HCT116 (cell line): Measurements from ENCODE around the gene ISCU.

ENCODE experiments used
- EZH2 ChIP-seq: fragments of 200-600 bp; sonication (generic); IDR thresholded peaks from 2 replicates; pipeline ENCODE4 v1.6.1; 2017; ENCODE audit warnings: antibody characterized with exemption, mixed run types
- EZH2phosphoT487 ChIP-seq: fragments of 200-600 bp; IDR thresholded peaks from 2 replicates; pipeline ENCODE4 v1.6.1; 2018; ENCODE audit warnings: antibody characterized with exemption, borderline replicate concordance
- JUND ChIP-seq: IDR thresholded peaks from 2 replicates; pipeline ENCODE4 v1.6.1; 2012
- POLR2A ChIP-seq: IDR thresholded peaks from 2 replicates; pipeline ENCODE4 v1.7.0; 2011; ENCODE audit warnings: borderline replicate concordance; ENCODE audit not compliant: insufficient read depth, insufficient read length; ENCODE audit errors: extremely low read depth
- SP1 ChIP-seq: IDR thresholded peaks from 2 replicates; pipeline ENCODE4 v1.6.1; 2012; ENCODE audit warnings: low read depth
- ZFX ChIP-seq: fragments of 450-650 bp; IDR thresholded peaks from 2 replicates; pipeline ENCODE4 v1.6.1; 2017
- TF ChIP-seq, protein P1 (sequence below), 3 experiments: fragments of 200-600 bp in 1 of 3; sonication (generic) in 1 of 3; IDR thresholded peaks in 2 of 3; conservative IDR thresholded peaks in 1 of 3; 2 replicates each; pipeline ENCODE4 v1.5.1; 2012 to 2017; ENCODE audit warnings: low read depth in 2 of 3, low read length in 2 of 3, antibody characterized with exemption in 1 of 3, borderline replicate concordance in 1 of 3, control low read depth in 1 of 3, mild to moderate bottlenecking in 1 of 3, mixed read lengths in 1 of 3, mixed run types in 1 of 3, moderate library complexity in 1 of 3; ENCODE audit not compliant: insufficient read depth in 1 of 3

- TF ChIP-seq, protein P1, sequence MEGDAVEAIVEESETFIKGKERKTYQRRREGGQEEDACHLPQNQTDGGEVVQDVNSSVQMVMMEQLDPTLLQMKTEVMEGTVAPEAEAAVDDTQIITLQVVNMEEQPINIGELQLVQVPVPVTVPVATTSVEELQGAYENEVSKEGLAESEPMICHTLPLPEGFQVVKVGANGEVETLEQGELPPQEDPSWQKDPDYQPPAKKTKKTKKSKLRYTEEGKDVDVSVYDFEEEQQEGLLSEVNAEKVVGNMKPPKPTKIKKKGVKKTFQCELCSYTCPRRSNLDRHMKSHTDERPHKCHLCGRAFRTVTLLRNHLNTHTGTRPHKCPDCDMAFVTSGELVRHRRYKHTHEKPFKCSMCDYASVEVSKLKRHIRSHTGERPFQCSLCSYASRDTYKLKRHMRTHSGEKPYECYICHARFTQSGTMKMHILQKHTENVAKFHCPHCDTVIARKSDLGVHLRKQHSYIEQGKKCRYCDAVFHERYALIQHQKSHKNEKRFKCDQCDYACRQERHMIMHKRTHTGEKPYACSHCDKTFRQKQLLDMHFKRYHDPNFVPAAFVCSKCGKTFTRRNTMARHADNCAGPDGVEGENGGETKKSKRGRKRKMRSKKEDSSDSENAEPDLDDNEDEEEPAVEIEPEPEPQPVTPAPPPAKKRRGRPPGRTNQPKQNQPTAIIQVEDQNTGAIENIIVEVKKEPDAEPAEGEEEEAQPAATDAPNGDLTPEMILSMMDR (IDR thresholded peaks at IDR 0.05 in 2 of 3, conservative IDR thresholded peaks at IDR 0.05 in 1 of 3; ENCODE audit: borderline replicate concordance in 1 of 3, insufficient read depth in 1 of 3, low read depth in 2 of 3, low read length in 2 of 3), result no peak
- TF ChIP-seq POLR2A (no peak), ZFX (no peak), EZH2phosphoT487 (no peak), SP1 (no peak), JUND (no peak), EZH2 (no peak)
Measured at GRCh38 chr12:108610336-108610815, 48.0 kb downstream of the ISCU start.
